ENCODE results near the gene OR10K1.

GRCh38 chr1:158434741-158435140 is 26.9 kb upstream of the OR10K1 start:
- TF ChIP-seq CTCF (conservative IDR thresholded peaks at IDR 0.05; ENCODE audit: low read length), result no peak
- TF ChIP-seq EZH2phosphoT487 (IDR thresholded peaks at IDR 0.05; ENCODE audit: borderline replicate concordance), result no peak
